DOHH2 (cell line): ENCODE data around the gene ISCA2.

Experiments
- EZH2phosphoT487 ChIP-seq: fragments of 200-600 bp; sonication (generic); IDR thresholded peaks from 2 replicates; pipeline ENCODE4 v1.6.1; 2017; ENCODE audit warnings: borderline replicate concordance, mild to moderate bottlenecking, antibody characterized with exemption, low read length, moderate library complexity, mixed read lengths
- TF ChIP-seq, protein P1 (sequence below): fragments of 200-600 bp; sonication (generic); IDR thresholded peaks from one replicate; pipeline ENCODE4 v1.5.1; 2014; ENCODE audit warnings: antibody characterized with exemption, mild to moderate bottlenecking, low read depth, low read length; ENCODE audit not compliant: poor library complexity, severe bottlenecking

DNA sequence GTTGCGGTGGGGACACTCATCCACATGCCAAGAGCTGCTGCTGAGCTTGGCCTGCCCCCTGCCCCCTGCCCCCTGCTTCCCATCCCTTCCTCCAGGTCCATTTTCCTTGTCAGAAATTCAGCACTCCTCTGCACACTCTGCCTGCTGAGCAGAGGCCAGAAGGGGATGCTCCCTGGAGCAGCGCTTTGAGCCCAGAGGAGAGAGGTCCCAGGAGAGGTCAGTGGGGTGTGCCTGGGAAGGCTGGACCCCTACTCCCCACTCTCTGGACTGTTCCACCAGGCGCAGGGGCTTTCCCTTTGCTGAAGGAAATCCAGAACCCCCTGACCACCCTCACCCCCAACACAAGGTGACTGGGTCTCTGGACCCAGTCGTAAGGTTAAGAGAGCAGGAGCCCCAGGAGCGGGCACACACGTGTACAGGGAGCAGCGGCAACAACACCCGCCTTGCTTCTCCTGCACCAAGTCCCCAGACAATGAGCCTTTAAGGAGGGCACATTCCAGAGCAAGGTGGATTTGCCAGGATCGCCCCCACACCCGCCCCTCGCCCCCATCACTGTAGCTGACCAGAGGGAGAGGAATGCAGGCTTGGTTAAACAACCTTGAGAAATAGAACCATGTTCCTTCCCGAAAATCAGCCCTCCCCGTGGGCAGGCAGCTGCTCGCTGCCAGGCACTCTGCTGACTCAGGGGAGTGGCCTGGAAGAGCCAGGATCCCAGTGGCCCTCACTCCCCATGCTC is 30.7 kb downstream of the ISCA2 start:
- no peak for TF ChIP-seq EZH2phosphoT487
- TF ChIP-seq, protein P1, sequence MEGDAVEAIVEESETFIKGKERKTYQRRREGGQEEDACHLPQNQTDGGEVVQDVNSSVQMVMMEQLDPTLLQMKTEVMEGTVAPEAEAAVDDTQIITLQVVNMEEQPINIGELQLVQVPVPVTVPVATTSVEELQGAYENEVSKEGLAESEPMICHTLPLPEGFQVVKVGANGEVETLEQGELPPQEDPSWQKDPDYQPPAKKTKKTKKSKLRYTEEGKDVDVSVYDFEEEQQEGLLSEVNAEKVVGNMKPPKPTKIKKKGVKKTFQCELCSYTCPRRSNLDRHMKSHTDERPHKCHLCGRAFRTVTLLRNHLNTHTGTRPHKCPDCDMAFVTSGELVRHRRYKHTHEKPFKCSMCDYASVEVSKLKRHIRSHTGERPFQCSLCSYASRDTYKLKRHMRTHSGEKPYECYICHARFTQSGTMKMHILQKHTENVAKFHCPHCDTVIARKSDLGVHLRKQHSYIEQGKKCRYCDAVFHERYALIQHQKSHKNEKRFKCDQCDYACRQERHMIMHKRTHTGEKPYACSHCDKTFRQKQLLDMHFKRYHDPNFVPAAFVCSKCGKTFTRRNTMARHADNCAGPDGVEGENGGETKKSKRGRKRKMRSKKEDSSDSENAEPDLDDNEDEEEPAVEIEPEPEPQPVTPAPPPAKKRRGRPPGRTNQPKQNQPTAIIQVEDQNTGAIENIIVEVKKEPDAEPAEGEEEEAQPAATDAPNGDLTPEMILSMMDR, result no peak
